Activated T-cell treated with anti-CD3 and anti-CD28 coated beads, Interleukin-2, amount 50 U/mL, for 48 hours (primary cell): ENCODE measurements around the gene KIAA0513.
"Not testable (repeated sequence)": the region's sequence is repeated elsewhere in the genome, so short reads cannot be mapped to it uniquely, and the experiment has no call there.

Source experiments
- DNase-seq, 2 experiments: peaks; one replicate each; pipeline ENCODE4 v3.0.0-alpha.2; 2020

Gene KIAA0513

GRCh38 chr16:85051683-85052082 is 24.1 kb downstream of the KIAA0513 start:
- DNase-seq: no peak

- DNase-seq: no peak
Observed at GRCh38 chr16:85052536-85052935, 24.9 kb downstream of the KIAA0513 start.

- not testable (repeated sequence) for DNase-seq
Observed at GRCh38 chr16:85054321-85054720, 26.7 kb downstream of the KIAA0513 start.

- no peak for DNase-seq
Observed at GRCh38 chr16:85054948-85055492, 27.4 kb downstream of the KIAA0513 start.

- peak; percentile 75 to 78 for DNase-seq
Observed at GRCh38 chr16:85055493-85056210, 28.1 kb downstream of the KIAA0513 start.

GRCh38 chr16:85056211-85056748 is 28.7 kb downstream of the KIAA0513 start:
- peak in 1 of 2 experiments; percentile 32 for DNase-seq

- no peak for DNase-seq
Observed at GRCh38 chr16:85057212-85057889, 29.8 kb downstream of the KIAA0513 start.

GRCh38 chr16:85057948-85058347 is 30.4 kb downstream of the KIAA0513 start:
- no peak for DNase-seq

- DNase-seq: no peak
Observed at GRCh38 chr16:85058909-85059308, 31.3 kb downstream of the KIAA0513 start.

- no peak for DNase-seq
Observed at GRCh38 chr16:85061566-85061965, 34.0 kb downstream of the KIAA0513 start.

GRCh38 chr16:85062323-85062722 is 34.7 kb downstream of the KIAA0513 start:
- no peak for DNase-seq

GRCh38 chr16:85062845-85063244 is 35.2 kb downstream of the KIAA0513 start:
- DNase-seq: no peak

GRCh38 chr16:85064186-85064585 is 36.6 kb downstream of the KIAA0513 start:
- DNase-seq: no peak

GRCh38 chr16:85065099-85065498 is 37.5 kb downstream of the KIAA0513 start:
- DNase-seq: no peak

- no peak for DNase-seq
Observed at GRCh38 chr16:85066346-85066885, 38.8 kb downstream of the KIAA0513 start.

- no peak for DNase-seq
Observed at GRCh38 chr16:85067024-85067423, 39.4 kb downstream of the KIAA0513 start.

GRCh38 chr16:85067426-85067825 is 39.8 kb downstream of the KIAA0513 start:
- DNase-seq: no peak

- DNase-seq: no peak
Observed at GRCh38 chr16:85068746-85069145, 41.2 kb downstream of the KIAA0513 start.

- no peak for DNase-seq
Observed at GRCh38 chr16:85069171-85069570, 41.6 kb downstream of the KIAA0513 start.

- DNase-seq: no peak
Observed at GRCh38 chr16:85072076-85072860, 44.7 kb downstream of the KIAA0513 start.

- no peak for DNase-seq
Observed at GRCh38 chr16:85072947-85073346, 45.4 kb downstream of the KIAA0513 start.

GRCh38 chr16:85074225-85074914 is 46.8 kb downstream of the KIAA0513 start:
- DNase-seq: no peak
